HG02571 (cell line): Measurements from ENCODE around the gene MMP21.
A peak's percentile ranks its signal among the peaks of the same experiment; 100 is the strongest.

ENCODE experiments used
- ATAC-seq: cut with Tn5 transposase; IDR thresholded peaks from one replicate; pipeline ENCODE4 v1.9.1; 2021; ENCODE audit warnings: mild to moderate bottlenecking, moderate library complexity; ENCODE audit not compliant: unreplicated experiment

MMP21 gene, protein sequence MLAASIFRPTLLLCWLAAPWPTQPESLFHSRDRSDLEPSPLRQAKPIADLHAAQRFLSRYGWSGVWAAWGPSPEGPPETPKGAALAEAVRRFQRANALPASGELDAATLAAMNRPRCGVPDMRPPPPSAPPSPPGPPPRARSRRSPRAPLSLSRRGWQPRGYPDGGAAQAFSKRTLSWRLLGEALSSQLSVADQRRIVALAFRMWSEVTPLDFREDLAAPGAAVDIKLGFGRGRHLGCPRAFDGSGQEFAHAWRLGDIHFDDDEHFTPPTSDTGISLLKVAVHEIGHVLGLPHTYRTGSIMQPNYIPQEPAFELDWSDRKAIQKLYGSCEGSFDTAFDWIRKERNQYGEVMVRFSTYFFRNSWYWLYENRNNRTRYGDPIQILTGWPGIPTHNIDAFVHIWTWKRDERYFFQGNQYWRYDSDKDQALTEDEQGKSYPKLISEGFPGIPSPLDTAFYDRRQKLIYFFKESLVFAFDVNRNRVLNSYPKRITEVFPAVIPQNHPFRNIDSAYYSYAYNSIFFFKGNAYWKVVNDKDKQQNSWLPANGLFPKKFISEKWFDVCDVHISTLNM

GRCh38 chr10:125775491-125776106, at the start of gene MMP21:
TSS of gene MMP21 (minus strand) at chr10:125775821. CDS start at chr10:125775821, 0 bp downstream.
- ATAC-seq, result no peak

- no peak for ATAC-seq
These were observed 49.1 kb upstream of the MMP21 start for GRCh38 chr10:125824736-125825135.

GRCh38 chr10:125823663-125824251, 48.1 kb upstream of the MMP21 start:
- ATAC-seq, result no peak

DNA sequence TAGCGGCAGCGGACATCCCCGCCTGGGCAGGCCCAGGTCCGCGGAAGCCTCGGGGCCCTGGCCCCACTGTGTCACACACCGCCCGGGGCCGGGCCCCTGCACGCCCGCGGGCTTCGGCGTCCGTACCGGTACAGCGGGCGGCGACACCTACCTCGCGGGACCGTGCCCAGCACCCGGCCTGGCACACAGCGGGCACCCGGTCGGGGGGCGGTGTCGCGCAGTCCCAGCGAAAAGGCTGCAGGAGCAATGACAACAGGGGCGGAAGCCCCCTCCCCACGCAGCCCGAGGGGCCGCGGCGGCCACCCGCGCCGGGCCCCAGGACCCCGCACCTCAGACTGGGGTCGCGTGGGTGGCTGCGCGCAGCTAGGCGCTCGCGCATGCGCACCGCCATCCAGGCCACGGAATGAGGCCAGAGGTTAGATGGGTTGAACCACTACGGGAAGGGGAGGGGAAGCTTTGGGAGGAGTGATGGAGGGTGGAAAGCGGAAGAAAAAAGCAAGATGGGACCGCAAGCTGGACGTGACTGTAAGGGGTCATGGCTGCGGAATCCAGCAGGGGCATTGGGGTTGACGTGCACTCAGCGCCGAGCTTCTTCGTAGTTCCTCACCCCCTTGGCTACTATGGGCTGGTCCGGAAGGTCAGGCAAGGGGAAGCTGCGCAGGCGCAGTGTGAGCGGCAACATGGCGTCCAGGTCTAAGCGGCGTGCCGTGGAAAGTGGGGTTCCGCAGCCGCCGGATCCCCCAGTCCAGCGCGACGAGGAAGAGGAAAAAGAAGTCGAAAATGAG, 47.4 kb upstream of the MMP21 start, which contains the start of the genes BCCIP and UROS:
Gene BCCIP (plus strand): TSS at position 669 of the 785 bp plus-strand sequence. CDS start 12 bp downstream, at position 681.
Gene UROS (minus strand): TSS at position 381 of the 785 bp plus-strand sequence. CDS start 6,759 bp downstream, outside the sequence.
- ATAC-seq, result peak; percentile 80

DNA sequence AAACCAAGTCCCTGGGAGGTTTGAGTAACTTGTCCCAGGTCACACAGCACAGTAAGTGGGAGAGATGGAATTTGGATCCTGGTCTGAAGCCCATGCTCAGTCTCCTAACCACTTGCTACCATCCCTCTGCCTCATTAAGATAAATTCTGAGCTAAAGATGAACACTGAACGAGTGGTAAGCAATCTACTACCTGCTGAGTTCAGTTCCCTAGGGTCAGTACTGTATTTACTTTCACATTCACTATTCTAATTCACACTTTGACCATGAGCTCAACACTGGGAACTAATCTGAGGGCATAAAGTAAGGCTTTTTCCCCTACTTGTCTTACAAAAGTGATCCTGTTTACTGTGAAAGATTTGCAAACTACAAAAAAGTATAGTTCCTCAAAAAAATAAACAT, 45.1 kb upstream of the MMP21 start:
- peak; percentile 38 for ATAC-seq

DNA sequence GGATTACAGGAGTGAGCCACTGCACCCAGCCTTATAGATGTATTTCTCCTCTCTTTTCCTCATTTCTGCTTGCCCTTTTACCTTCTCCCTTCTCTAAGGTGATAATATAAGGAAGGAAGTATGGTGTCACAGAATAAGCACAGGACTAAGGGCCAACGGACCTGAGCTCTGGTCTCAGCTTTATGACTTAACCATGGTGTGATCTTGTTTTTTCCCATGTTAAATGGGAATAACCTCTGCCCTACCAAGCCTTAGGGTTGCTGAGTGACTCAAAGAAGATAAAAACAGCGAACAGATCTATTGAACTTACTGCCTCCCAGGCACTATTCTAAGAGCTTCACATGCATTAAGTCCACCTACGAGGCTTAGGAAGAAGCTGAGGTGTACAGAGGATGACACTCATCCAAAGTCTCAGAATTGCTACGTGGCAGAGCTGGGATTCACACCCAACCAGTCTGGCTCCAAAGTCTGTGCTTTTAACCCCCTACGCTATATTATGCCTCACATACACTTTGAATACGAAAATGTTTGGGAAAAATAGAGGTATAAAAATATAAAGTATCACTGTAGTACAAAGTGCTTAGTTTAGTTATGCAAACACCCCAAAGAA, 41.8 kb upstream of the MMP21 start:
- ATAC-seq, result no peak

- ATAC-seq, result no peak
These were observed 40.9 kb upstream of the MMP21 start for GRCh38 chr10:125816548-125816947.

GRCh38 chr10:125815764-125816163, 40.1 kb upstream of the MMP21 start:
- no peak for ATAC-seq

DNA sequence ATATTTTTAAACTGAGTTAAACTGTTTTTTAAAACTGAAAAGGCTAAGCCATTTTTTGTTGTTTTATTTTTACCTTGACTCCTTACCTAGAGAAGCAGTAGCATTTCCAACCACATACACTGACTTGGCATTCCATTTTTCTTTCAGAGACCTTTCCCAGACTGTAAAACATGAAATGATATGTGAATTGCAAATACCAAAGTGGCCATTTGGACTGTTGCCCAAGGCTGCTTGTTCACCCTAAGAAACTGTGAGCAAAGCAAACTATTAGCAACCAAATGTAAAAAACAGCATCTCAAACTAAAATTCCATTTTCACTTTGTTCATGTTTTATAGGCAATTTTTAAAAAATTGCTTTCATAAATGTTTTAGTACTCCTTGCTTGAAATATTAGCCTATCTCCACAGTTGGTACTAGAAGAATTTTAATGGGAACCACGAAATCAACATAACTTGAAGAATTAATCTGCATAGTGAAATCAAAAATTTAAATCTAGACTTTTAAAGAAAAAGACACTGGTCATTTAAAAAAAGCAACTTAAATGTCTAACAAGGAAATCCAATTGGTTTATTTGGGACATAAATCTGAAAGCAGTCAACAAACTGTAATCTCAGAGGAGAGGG, 36.6 kb upstream of the MMP21 start:
- no peak for ATAC-seq

- no peak for ATAC-seq
These were observed 35.6 kb upstream of the MMP21 start for GRCh38 chr10:125811251-125811650.

DNA sequence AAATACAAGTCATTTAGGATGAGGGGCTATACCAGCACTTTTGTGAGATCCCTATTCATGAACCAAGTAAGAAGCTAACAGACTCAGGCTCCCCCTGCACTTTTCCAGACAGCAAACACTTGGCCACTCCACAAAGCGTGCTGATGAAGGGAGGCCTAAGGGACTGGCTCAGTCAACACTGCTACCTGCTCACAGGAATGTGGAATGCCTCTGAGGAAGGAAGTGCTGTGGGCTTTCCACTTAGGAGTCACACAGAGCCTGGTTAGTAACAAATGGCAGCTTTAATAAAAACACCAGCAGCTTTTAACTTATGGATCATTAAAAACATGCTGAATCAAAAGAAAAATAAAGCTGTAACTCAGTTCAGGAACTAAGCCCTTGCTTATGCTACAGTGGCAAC, 32.4 kb upstream of the MMP21 start:
- no peak for ATAC-seq

DNA sequence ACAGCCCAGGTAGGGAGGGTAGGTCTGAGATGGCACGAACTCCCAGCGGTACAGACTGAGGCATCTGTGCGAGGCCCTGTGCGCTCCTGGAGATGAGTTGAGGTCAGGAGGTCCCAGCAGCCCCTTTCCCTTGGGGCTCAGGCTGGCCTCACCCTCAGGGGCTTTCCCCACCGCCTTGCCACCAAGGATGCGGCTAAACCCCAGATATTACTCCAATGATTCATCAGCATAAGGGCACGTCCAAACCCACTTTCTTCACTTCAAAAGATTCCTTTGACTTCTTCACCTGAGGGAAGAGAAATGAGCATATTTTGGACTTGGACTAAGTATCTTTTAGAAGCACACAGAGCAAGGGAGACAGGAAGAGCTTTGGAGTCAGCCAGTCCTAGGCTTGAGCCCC, 27.1 kb upstream of the MMP21 start:
- ATAC-seq, result no peak

GRCh38 chr10:125802131-125802530, 26.5 kb upstream of the MMP21 start:
- ATAC-seq, result no peak

GRCh38 chr10:125801574-125801973, 26.0 kb upstream of the MMP21 start:
- no peak for ATAC-seq

GRCh38 chr10:125799451-125800182, 24.0 kb upstream of the MMP21 start:
- no peak for ATAC-seq

DNA sequence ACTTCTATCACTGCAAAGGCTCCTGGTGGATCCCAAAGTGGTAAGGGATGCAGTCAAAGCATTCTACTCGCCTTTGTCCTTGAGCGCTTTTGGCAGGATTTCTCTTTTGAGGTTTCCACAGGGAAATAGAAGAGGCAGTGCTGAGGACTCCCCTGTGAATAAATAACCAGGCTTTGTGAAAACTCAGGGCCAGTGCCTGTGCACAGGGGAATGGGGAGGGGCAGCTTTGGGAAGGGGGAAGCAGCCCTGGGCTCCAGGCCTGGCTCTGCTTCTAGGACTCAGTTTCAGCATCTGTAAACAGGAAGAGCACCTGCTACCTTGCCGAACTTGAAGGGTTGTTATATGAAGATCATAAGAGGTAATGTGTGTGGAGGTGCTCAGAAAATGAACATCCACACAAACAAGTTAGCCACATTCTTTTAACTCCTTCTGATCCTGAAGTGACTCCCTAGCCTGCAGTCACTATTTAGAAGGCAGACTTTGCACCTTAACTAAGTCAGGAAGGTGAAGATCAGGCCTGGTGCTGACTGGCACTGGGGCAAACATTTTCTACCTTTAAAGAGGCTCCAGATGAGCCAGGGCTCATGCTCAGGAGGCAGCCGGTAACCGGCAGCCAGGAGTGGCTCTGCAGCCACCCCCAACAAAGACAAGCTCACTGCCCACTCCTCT, 22.5 kb upstream of the MMP21 start:
- ATAC-seq, result no peak

GRCh38 chr10:125797424-125797823, 21.8 kb upstream of the MMP21 start:
- ATAC-seq, result no peak

- no peak for ATAC-seq
These were observed 20.1 kb upstream of the MMP21 start for GRCh38 chr10:125795637-125796190.
